DND-41 (cell line): ENCODE results near the gene FRA10AC1.

ENCODE experiments used
- ATAC-seq: fragments of 200-7000 bp; cut with Tn5 transposase; 3 replicates; pipeline ENCODE4 v1.9.1; 2021; ENCODE audit warnings: low read depth; ENCODE audit not compliant: insufficient read depth
- DNase-seq: peaks from one replicate; pipeline ENCODE4 v3.0.0-alpha.2; 2020
- H2AFZ ChIP-seq: 2 replicates; pipeline ENCODE4 v1.6.0; 2012; ENCODE audit warnings: low read depth, low read length
- H3K27ac ChIP-seq: 2 replicates; pipeline ENCODE4 v1.5.1; 2012; ENCODE audit warnings: low read length, inconsistent platforms
- H3K27me3 ChIP-seq: fragments of 200-600 bp; sonication (generic); 2 replicates; pipeline ENCODE4 v1.6.0; 2012; ENCODE audit warnings: low read length, mild to moderate bottlenecking, inconsistent platforms; ENCODE audit not compliant: insufficient read depth, poor library complexity
- H3K36me3 ChIP-seq: 2 replicates; pipeline ENCODE4 v1.5.1; 2012; ENCODE audit warnings: low read length, inconsistent platforms; ENCODE audit not compliant: insufficient read depth
- H3K4me1 ChIP-seq: 2 replicates; pipeline ENCODE4 v1.5.1; 2012; ENCODE audit warnings: mild to moderate bottlenecking, low read length; ENCODE audit not compliant: insufficient read depth
- H3K4me2 ChIP-seq: 2 replicates; pipeline ENCODE4 v1.6.0; 2012; ENCODE audit warnings: mild to moderate bottlenecking, moderate library complexity, low read length, inconsistent platforms; ENCODE audit not compliant: insufficient read depth
- H3K4me3 ChIP-seq, 2 experiments: fragments of 200-600 bp in 1 of 2; shearing (Covaris generic) in 1 of 2; 2 replicates each; pipeline ENCODE4 v1.5.1; 2012 to 2016; ENCODE audit warnings: inconsistent platforms in 2 of 2, low read length in 2 of 2, mild to moderate bottlenecking in 2 of 2, low read depth in 1 of 2, moderate library complexity in 1 of 2
- H3K79me2 ChIP-seq: 2 replicates; pipeline ENCODE4 v1.6.0; 2012; ENCODE audit warnings: low read length, inconsistent platforms; ENCODE audit not compliant: insufficient read depth
- H3K9ac ChIP-seq: 2 replicates; pipeline ENCODE4 v1.6.0; 2012; ENCODE audit warnings: low read depth, mild to moderate bottlenecking, inconsistent platforms, low read length, moderate library complexity
- H3K9me3 ChIP-seq: 2 replicates; pipeline ENCODE4 v1.5.1; 2012; ENCODE audit warnings: low read length, moderate library complexity, mild to moderate bottlenecking, inconsistent platforms; ENCODE audit not compliant: insufficient read depth, severe bottlenecking
- H4K20me1 ChIP-seq: 2 replicates; pipeline ENCODE4 v1.6.0; 2012; ENCODE audit warnings: low read length; ENCODE audit not compliant: insufficient read depth
- EZH2 ChIP-seq: IDR thresholded peaks from 3 replicates; pipeline ENCODE4 v1.6.1; 2012; ENCODE audit warnings: borderline replicate concordance, low read depth, mild to moderate bottlenecking, moderate library complexity, low read length, inconsistent platforms; ENCODE audit not compliant: severe bottlenecking
- TF ChIP-seq, protein P1 (sequence below): IDR thresholded peaks from 2 replicates; pipeline ENCODE4 v1.5.1; 2012; ENCODE audit warnings: borderline replicate concordance, low read length, moderate library complexity, mild to moderate bottlenecking; ENCODE audit not compliant: poor library complexity, severe bottlenecking; ENCODE audit errors: extremely low read depth

FRA10AC1 gene

DNA sequence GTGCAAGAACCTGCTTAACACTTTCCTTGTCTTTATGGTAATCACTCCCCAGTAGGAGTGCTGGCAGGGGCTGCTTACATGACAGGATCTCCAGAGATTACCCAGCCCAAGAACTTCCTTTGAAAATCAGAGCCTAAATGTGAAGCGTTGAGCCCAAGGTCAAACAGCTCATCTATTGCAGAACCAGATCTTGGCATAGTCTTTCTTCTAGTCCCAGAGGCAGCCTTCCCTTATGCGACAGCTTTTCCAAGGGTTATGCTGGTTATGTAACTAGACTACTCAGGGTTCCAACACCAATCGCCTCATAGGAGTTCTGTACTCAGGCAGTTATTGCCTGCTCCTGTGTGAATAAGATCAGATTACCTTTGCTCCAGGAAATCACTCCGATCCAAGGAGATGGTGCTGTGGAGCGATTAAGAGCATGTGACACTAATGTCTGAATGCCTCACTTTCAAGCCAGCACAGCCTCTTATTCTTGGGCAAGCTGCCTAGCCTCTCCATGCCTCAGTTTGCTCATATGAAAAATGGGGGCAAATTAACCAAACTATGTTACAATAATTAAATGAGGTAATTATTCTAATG, 46.9 kb upstream of the FRA10AC1 start:
- H3K27me3 ChIP-seq: peaks cover 12% of the 10 kb centered on the region
- H4K20me1 ChIP-seq: no peaks in the 10 kb centered on the region
- no peaks in the 10 kb centered on the region for H3K9me3 ChIP-seq
- H3K4me2 ChIP-seq: no peak overlapping the region
- no peaks in the 10 kb centered on the region for H3K79me2 ChIP-seq
- H3K4me3 ChIP-seq: no peak overlapping the region
- H3K9ac ChIP-seq: no peak overlapping the region
- no peaks in the 10 kb centered on the region for H3K4me1 ChIP-seq
- DNase-seq (no peak), ATAC-seq (no peak)
- no peak overlapping the region for H3K27ac ChIP-seq
- H2AFZ ChIP-seq: no peak overlapping the region
- no peaks in the 10 kb centered on the region for H3K36me3 ChIP-seq
- TF ChIP-seq, protein P1, sequence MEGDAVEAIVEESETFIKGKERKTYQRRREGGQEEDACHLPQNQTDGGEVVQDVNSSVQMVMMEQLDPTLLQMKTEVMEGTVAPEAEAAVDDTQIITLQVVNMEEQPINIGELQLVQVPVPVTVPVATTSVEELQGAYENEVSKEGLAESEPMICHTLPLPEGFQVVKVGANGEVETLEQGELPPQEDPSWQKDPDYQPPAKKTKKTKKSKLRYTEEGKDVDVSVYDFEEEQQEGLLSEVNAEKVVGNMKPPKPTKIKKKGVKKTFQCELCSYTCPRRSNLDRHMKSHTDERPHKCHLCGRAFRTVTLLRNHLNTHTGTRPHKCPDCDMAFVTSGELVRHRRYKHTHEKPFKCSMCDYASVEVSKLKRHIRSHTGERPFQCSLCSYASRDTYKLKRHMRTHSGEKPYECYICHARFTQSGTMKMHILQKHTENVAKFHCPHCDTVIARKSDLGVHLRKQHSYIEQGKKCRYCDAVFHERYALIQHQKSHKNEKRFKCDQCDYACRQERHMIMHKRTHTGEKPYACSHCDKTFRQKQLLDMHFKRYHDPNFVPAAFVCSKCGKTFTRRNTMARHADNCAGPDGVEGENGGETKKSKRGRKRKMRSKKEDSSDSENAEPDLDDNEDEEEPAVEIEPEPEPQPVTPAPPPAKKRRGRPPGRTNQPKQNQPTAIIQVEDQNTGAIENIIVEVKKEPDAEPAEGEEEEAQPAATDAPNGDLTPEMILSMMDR: no peak
- no peak for TF ChIP-seq EZH2

DNA sequence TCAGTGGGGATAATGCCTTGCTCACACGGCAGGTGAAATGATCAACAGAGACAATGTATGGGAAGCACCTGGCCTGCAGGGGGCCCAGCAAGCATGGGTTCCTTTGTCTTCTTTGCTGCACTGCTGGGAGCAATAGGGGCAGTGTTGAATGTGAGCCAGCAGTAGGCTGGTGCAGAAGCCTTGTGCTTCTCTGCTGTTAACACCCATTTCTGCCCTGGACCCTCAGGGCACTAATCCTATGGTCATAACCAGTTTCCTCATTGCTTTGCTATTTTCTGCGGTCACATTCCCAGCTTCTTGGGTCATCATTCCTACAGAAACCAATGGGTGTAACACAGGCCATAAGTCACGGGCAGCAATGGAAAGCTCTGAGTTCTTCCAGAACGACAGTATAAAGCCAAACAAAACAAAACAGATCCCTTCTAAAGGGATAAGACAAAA, 44.5 kb upstream of the FRA10AC1 start:
- Histone ChIP-seq H3K79me2 (no peaks in the 10 kb centered on the region), H3K27ac (no peak overlapping the region), H3K4me3 (no peak overlapping the region), H3K9me3 (no peaks in the 10 kb centered on the region), H3K36me3 (no peaks in the 10 kb centered on the region), H3K27me3 (peaks cover 12% of the 10 kb centered on the region), H4K20me1 (no peaks in the 10 kb centered on the region), H3K4me2 (no peak overlapping the region), H2AFZ (no peak overlapping the region), H3K9ac (no peak overlapping the region), H3K4me1 (no peaks in the 10 kb centered on the region)
- ATAC-seq (no peak), DNase-seq (no peak)
- TF ChIP-seq EZH2: no peak
- TF ChIP-seq, protein P1: no peak

DNA sequence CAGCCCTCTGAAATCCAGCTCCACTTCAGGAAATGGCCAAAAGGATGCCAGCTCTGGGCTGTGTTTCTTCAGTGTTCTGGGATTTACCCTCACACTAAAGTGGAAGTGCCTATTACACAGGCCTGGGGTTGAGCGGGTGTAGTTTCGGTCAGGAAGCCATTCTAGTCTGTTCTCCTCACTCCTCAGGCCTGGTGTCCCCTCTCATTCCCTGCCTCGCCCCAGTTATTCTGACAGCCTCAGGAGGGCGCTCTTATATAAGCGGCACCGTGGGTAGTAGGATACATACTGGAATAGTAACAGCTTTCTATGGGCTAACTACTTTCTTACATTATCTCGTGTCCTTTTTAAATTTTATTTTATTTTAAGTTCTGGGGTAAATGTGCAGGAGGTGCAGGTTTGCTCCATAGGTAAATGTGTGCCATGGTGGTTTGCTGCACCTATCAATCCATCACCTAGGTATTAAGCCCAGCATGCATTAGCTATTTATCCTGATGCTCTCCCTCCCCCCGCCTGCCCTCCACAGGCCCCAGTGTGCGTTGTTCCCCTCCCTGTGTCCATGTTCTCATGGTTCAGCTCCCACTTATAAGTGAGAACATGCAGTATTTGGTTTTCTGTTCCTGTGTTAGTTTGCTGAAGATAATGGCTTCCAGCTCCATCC, 43.1 kb upstream of the FRA10AC1 start:
- TF ChIP-seq, protein P1: peak; percentile 41
- no peak for TF ChIP-seq EZH2
- no peak for ATAC-seq
- H3K36me3 ChIP-seq: no peaks in the 10 kb centered on the region
- DNase-seq: no peak
- no peak overlapping the region for H3K27ac ChIP-seq
- H4K20me1 ChIP-seq: no peaks in the 10 kb centered on the region
- H3K9ac ChIP-seq: no peak overlapping the region
- H2AFZ ChIP-seq: no peak overlapping the region
- no peak overlapping the region for H3K4me3 ChIP-seq
- H3K79me2 ChIP-seq: no peaks in the 10 kb centered on the region
- no peaks in the 10 kb centered on the region for H3K9me3 ChIP-seq
- peaks cover 8% of the 10 kb centered on the region for H3K27me3 ChIP-seq
- no peaks in the 10 kb centered on the region for H3K4me1 ChIP-seq
- no peak overlapping the region for H3K4me2 ChIP-seq
